ENCODE results near the gene COLEC11. TPM values are rescaled to one million over a fixed set of nuclear protein-coding genes. Genes with fewer than 3 reads are reported as not detected.

Gene COLEC11
- total and polyA plus RNA-seq, 10 of the 15 experiments (the other 5 are each of a cell fraction or from before 2014, with no cell fraction given): 0.08 to 0.74 (median 0.14) TPM; not detected in 4

DNA sequence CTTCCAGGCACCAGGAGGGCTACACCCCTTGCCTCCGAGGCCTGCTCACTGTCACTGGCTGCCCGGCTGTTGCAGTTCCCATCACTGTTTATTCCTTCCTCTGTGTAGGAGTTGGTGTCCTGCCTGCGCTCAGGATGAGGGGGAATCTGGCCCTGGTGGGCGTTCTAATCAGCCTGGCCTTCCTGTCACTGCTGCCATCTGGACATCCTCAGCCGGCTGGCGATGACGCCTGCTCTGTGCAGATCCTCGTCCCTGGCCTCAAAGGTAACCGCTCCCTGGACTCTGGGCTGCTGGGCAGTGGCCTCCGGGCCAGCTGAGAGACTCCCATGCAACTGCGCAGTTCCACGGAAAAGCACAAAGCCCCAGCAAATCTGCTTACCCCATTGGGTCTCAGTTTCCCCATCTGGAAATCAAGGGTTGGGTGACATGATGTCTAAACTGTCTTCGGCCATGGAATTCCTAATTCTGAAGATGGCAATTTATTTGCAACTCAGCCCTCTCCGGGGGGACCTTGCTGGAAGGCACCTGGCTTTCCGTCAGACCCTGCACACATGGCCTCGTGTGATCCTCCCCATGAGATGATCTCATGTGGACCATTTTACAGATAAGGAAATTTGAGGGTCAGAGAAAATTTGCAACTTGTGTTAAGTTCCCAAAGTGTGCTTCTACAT, 9.4 kb downstream of the COLEC11 start (continued):
- TF ChIP-seq, protein P1, sequence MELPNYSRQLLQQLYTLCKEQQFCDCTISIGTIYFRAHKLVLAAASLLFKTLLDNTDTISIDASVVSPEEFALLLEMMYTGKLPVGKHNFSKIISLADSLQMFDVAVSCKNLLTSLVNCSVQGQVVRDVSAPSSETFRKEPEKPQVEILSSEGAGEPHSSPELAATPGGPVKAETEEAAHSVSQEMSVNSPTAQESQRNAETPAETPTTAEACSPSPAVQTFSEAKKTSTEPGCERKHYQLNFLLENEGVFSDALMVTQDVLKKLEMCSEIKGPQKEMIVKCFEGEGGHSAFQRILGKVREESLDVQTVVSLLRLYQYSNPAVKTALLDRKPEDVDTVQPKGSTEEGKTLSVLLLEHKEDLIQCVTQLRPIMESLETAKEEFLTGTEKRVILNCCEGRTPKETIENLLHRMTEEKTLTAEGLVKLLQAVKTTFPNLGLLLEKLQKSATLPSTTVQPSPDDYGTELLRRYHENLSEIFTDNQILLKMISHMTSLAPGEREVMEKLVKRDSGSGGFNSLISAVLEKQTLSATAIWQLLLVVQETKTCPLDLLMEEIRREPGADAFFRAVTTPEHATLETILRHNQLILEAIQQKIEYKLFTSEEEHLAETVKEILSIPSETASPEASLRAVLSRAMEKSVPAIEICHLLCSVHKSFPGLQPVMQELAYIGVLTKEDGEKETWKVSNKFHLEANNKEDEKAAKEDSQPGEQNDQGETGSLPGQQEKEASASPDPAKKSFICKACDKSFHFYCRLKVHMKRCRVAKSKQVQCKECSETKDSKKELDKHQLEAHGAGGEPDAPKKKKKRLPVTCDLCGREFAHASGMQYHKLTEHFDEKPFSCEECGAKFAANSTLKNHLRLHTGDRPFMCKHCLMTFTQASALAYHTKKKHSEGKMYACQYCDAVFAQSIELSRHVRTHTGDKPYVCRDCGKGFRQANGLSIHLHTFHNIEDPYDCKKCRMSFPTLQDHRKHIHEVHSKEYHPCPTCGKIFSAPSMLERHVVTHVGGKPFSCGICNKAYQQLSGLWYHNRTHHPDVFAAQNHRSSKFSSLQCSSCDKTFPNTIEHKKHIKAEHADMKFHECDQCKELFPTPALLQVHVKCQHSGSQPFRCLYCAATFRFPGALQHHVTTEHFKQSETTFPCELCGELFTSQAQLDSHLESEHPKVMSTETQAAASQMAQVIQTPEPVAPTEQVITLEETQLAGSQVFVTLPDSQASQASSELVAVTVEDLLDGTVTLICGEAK (IDR thresholded peaks at IDR 0.05; ENCODE audit: borderline replicate concordance): no peak
- TF ChIP-seq RBBP5 (conservative IDR thresholded peaks at IDR 0.05): no peak
- no peak for TF ChIP-seq NFYB (IDR thresholded peaks at IDR 0.05; ENCODE audit: insufficient read depth, low read depth, low read length)
- TF ChIP-seq ZNF217 (IDR thresholded peaks at IDR 0.05): no peak

DNA sequence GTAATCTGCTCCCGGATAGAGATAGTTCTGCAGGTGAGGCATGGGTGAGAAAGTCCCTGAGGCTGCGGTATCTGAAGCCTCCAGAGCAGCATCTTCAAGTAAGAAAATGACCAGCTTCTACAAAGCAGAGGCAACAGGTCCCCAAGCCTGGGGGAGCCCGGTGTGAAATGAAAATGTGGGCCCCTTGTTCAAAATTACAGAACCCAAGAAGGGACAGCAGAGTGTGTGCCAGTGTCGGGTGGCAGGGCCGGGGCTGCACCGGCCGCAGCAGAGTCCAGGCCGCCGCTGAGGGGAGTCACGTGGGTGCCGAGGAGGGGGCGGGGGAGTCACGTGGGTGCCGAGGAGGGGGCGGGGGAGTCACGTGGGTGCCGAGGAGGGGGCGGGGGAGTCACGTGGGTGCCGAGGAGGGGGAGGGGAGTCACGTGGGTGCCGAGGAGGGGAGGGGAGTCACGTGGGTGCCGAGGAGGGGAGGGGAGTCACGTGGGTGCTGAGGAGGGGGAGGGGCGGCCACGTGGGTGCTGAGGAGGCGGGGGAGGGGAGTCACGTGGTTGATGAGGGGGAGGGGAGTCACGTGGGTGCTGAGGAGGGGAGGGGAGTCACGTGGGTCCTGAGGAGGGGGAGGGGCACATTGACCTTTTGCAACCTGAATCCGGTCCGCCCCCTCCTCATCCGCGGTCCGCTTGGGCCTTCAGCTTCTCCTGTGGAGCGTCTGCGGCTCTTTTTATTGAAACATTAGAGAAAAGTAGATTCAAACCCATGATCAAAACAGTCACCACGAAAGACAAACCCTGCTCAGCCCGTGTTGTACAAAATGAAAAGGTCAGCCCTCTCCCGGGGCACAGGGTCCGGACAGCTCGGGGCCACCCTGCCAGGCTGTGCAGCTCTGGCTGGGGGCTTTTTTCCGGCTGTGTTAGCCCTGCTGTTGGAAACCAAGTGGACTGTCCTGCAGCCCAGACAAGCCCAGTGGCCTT, 10.4 kb downstream of the COLEC11 start:
- RAD21 ChIA-PET (ENCODE audit: unreplicated experiment): interaction anchor here (0.6 to 1.6 kb wide), 3 partner anchors 18 to 26 kb away, joined by 3 to 6 read pairs (median 3); no protein-coding TSS in a partner anchor
- POLR2A ChIA-PET: interaction anchor here (1.4 kb wide), 1 partner anchor 19 kb away, joined by 5 read pairs; no protein-coding TSS in a partner anchor
- ATAC-seq (peak; percentile 69), DNase-seq (ENCODE audit: low read depth, low spot score) (no peak), FAIRE-seq (no peak)
- SMC1A ChIA-PET (ENCODE audit: uncharacterized antibody, unreplicated experiment): interaction anchor here (0.5 to 1.3 kb wide), 4 partner anchors 19 to 60 kb away, joined by 3 to 4 read pairs (median 3); partner anchors contain the start of gene RNASEH1
- H3K36me3 ChIP-seq (ENCODE audit: control insufficient read depth in 2 of 2, insufficient read depth in 2 of 2, low read length in 1 of 2): no peaks in the 10 kb centered on the region
- H3K9me3 ChIP-seq (replicated peaks; ENCODE audit: control insufficient read depth, insufficient read depth, low read length): no peaks in the 10 kb centered on the region
- no peaks in the 10 kb centered on the region for H4K20me1 ChIP-seq (ENCODE audit: control insufficient read depth, insufficient read depth)
- 85% methylated on average over 17 of the region's 44 CpGs for WGBS (ENCODE audit: insufficient coverage, insufficient replicate concordance, low lambda C conversion rate, missing lambda C conversion rate)
- H3K27me3 ChIP-seq (replicated peaks in 1 of 2; ENCODE audit: control insufficient read depth in 2 of 2, insufficient read depth in 2 of 2, low read length in 1 of 2): no peaks in the 10 kb centered on the region
- CTCF ChIA-PET: interaction anchor here (1.1 kb wide), 1 partner anchor 32 kb away, joined by 3 read pairs; no protein-coding TSS in a partner anchor
- no peaks in the 10 kb centered on the region for H3K79me2 ChIP-seq (ENCODE audit: control insufficient read depth, insufficient read depth, low read length)
- H3K4me3 ChIP-seq: no peak overlapping the region
- H3K4me2 ChIP-seq (ENCODE audit: control insufficient read depth, insufficient read depth): no peak overlapping the region
- 0 out of 2 replicates have a peak overlapping the region, but pooled peaks have one; percentile 39 for H2AFZ ChIP-seq (ENCODE audit: control insufficient read depth, low read depth, low read length)
- in situ Hi-C loops (cut with MboI): no loop called here
- no peak overlapping the region for H3K9ac ChIP-seq (ENCODE audit: control insufficient read depth, insufficient read depth, low read length)
- H3K27ac ChIP-seq (ENCODE audit: control insufficient read depth, insufficient read depth): no peak overlapping the region
- H3K4me1 ChIP-seq (ENCODE audit: control insufficient read depth, insufficient read depth, low read length): peaks cover 7% of the 10 kb centered on the region
- intact Hi-C loops (cut with micrococcal nuclease; ENCODE audit: unreplicated experiment): no loop called here
- BruUV-seq (replicated peaks): no TSS peak
- TF ChIP-seq NR2C1 (IDR thresholded peaks at IDR 0.05) (no peak), MEF2B (IDR thresholded peaks at IDR 0.05; ENCODE audit: partially characterized antibody, poor library complexity, severe bottlenecking) (no peak), ATF7 (IDR thresholded peaks at IDR 0.05; ENCODE audit: low read depth) (no peak), SMC3 (IDR thresholded peaks at IDR 0.05; ENCODE audit: borderline replicate concordance, low read length) (no peak), MEF2A (IDR thresholded peaks at IDR 0.05; ENCODE audit: insufficient read depth, low read depth, low read length) (no peak), MTA3 (IDR thresholded peaks at IDR 0.05; ENCODE audit: borderline replicate concordance, low read length) (no peak), RUNX3 (IDR thresholded peaks at IDR 0.05; ENCODE audit: low read length) (no peak), RBBP5 (conservative IDR thresholded peaks at IDR 0.05) (no peak)
- TF ChIP-seq, protein P2, sequence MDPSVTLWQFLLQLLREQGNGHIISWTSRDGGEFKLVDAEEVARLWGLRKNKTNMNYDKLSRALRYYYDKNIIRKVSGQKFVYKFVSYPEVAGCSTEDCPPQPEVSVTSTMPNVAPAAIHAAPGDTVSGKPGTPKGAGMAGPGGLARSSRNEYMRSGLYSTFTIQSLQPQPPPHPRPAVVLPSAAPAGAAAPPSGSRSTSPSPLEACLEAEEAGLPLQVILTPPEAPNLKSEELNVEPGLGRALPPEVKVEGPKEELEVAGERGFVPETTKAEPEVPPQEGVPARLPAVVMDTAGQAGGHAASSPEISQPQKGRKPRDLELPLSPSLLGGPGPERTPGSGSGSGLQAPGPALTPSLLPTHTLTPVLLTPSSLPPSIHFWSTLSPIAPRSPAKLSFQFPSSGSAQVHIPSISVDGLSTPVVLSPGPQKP (IDR thresholded peaks at IDR 0.05; ENCODE audit: low read depth, low read length): no peak
- TF ChIP-seq, protein P3, sequence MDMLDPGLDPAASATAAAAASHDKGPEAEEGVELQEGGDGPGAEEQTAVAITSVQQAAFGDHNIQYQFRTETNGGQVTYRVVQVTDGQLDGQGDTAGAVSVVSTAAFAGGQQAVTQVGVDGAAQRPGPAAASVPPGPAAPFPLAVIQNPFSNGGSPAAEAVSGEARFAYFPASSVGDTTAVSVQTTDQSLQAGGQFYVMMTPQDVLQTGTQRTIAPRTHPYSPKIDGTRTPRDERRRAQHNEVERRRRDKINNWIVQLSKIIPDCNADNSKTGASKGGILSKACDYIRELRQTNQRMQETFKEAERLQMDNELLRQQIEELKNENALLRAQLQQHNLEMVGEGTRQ (IDR thresholded peaks at IDR 0.05; ENCODE audit: borderline replicate concordance, low read depth, low read length): peak; percentile 37

Data from GM12878 (cell line).